ENCODE data around the gene MARVELD1. TPM values are rescaled to one million over a fixed set of nuclear protein-coding genes. Genes with fewer than 3 reads are reported as not detected.

MARVELD1 gene
- total and polyA plus RNA-seq, 5 donors, result 10.6 to 27.8 (median 20.8) TPM

Other genes with a start within 250 kb of the MARVELD1 start
- gene MMS19, start 215.3 kb upstream of the MARVELD1 start, total RNA-seq, result 10 to 100 TPM; 32.8 to 40.0 (median 36.8) TPM
- 33.7 TPM for gene MMS19, start 215.3 kb upstream of the MARVELD1 start, polyA plus RNA-seq
- 10 to 100 TPM; 24.8 to 27.6 (median 25.8) TPM for gene UBTD1, start 214.8 kb upstream of the MARVELD1 start, total RNA-seq
- 42.1 TPM for gene UBTD1, start 214.8 kb upstream of the MARVELD1 start, polyA plus RNA-seq
- 10 to 100 TPM in 3 of 4 donors, 1 to 10 TPM in 1; 9.9 to 19.3 (median 17.8) TPM for gene ANKRD2, start 141.0 kb upstream of the MARVELD1 start, total RNA-seq
- 67.6 TPM for gene ANKRD2, start 141.0 kb upstream of the MARVELD1 start, polyA plus RNA-seq
- gene HOGA1, start 129.3 kb upstream of the MARVELD1 start, total RNA-seq, result 10 to 100 TPM in 3 of 4 donors, 1 to 10 TPM in 1; 4.4 to 13.4 (median 11.7) TPM
- gene HOGA1, start 129.3 kb upstream of the MARVELD1 start, polyA plus RNA-seq, result 15.0 TPM
- gene C10orf62, start 124.0 kb upstream of the MARVELD1 start, total RNA-seq, result under 1 TPM in 3 of 4 donors, not detected in 1; 0.25 to 0.76 (median 0.31) TPM
- gene C10orf62, start 124.0 kb upstream of the MARVELD1 start, polyA plus RNA-seq, result 0.20 TPM
- gene MORN4, start 80.2 kb upstream of the MARVELD1 start, total RNA-seq, result 10 to 100 TPM; 10.1 to 11.7 (median 11.0) TPM
- gene MORN4, start 80.2 kb upstream of the MARVELD1 start, polyA plus RNA-seq, result 23.3 TPM
- 10 to 100 TPM; 11.7 to 14.7 (median 12.5) TPM for gene PI4K2A, start 73.1 kb upstream of the MARVELD1 start, total RNA-seq
- gene PI4K2A, start 73.1 kb upstream of the MARVELD1 start, polyA plus RNA-seq, result 9.3 TPM
- 10 to 100 TPM; 12.2 to 23.1 (median 15.7) TPM for gene AVPI1, start 26.5 kb upstream of the MARVELD1 start, total RNA-seq
- gene AVPI1, start 26.5 kb upstream of the MARVELD1 start, polyA plus RNA-seq, result 15.4 TPM
- gene ZFYVE27, start 23.4 kb downstream of the MARVELD1 start, total RNA-seq, result 10 to 100 TPM; 14.8 to 20.6 (median 17.7) TPM
- gene ZFYVE27, start 23.4 kb downstream of the MARVELD1 start, polyA plus RNA-seq, result 16.0 TPM
- 100 to 1,000 TPM; 110 to 191 (median 168) TPM for gene SFRP5, start 58.3 kb downstream of the MARVELD1 start, total RNA-seq
- gene SFRP5, start 58.3 kb downstream of the MARVELD1 start, polyA plus RNA-seq, result 110 TPM
- 10 to 100 TPM in 1 of 4 donors, 1 to 10 TPM in 3; 4.1 to 11.7 (median 7.0) TPM for gene GOLGA7B, start 136.1 kb downstream of the MARVELD1 start, total RNA-seq
- gene GOLGA7B, start 136.1 kb downstream of the MARVELD1 start, polyA plus RNA-seq, result 5.3 TPM

Measured in right cardiac atrium (tissue), 5 donors.